Stomach (tissue), 4 donors: ENCODE measurements around the gene COP1.

Experiments
- CTCF ChIP-seq, 7 experiments: fragments of 450-650 bp in 4 of 7; fragments of 200-600 bp in 3 of 7; sonication (generic) in 3 of 7; IDR thresholded peaks; one replicate each; pipeline ENCODE4 v1.5.1; 2016 to 2019; ENCODE audit warnings: antibody characterized with exemption in 7 of 7, control low read depth in 2 of 7, mild to moderate bottlenecking in 1 of 7
- EP300 ChIP-seq: sonication (generic); formaldehyde crosslinking; IDR thresholded peaks from one replicate; pipeline ENCODE4 v1.6.1; 2017; ENCODE audit warnings: antibody characterized with exemption
- POLR2A ChIP-seq, 4 donors: fragments of 450-650 bp; IDR thresholded peaks; one replicate each; pipeline ENCODE4 v1.6.1; 2016; ENCODE audit warnings: antibody characterized with exemption in 4 of 4, control low read depth in 2 of 4, mild to moderate bottlenecking in 1 of 4, moderate library complexity in 1 of 4

GRCh38 chr1:176029609-176030008 is 177.5 kb downstream of the COP1 start:
- TF ChIP-seq CTCF (IDR thresholded peaks at IDR 0.05): no peak
- TF ChIP-seq EP300: no peak
- no peak for TF ChIP-seq POLR2A (IDR thresholded peaks at IDR 0.05)
